ENCODE data around the gene PKIB.

- no peak for TF ChIP-seq CTCF (IDR thresholded peaks at IDR 0.05; ENCODE audit: low read depth, low read length)
- TF ChIP-seq POLR2A (IDR thresholded peaks at IDR 0.05; ENCODE audit: extremely low read depth, insufficient read length), result no peak
Measured at GRCh38 chr6:122653094-122653493, 42.9 kb downstream of the PKIB start.

Data from NB4 (cell line).